HCT116 (cell line): ENCODE results near the gene NKTR. TPM values are rescaled to one million over a fixed set of nuclear protein-coding genes. Genes with fewer than 3 reads are reported as not detected.

Source experiments
- ATAC-seq: fragments of 200-7000 bp; cut with Tn5 transposase; 2 replicates; pipeline ENCODE4 v1.9.1; 2020; ENCODE audit warnings: mild to moderate bottlenecking, moderate library complexity
- BruUV-seq: library from RNA; stranded (reverse); fragments of 400-500 nt; replicated peaks from 2 replicates; lab custom pipeline; 2021; lab: Mats Ljungman, UMichigan
- CTCF ChIA-PET: fragments of 300-600 bp; sonication (Branson Sonifier 250); formaldehyde crosslinking; loops from one replicate; lab custom pipeline; 2021; ENCODE audit warnings: antibody characterized with exemption; lab: Charles Lee
- POLR2A ChIA-PET: fragments of 300-600, 350-600 bp; sonication (Branson Sonifier 250); formaldehyde crosslinking; loops from one replicate; lab custom pipeline; 2021; ENCODE audit warnings: antibody characterized with exemption; lab: Charles Lee
- RAD21 ChIA-PET, 2 experiments: fragments of 300-600 bp; sonication (Branson Sonifier 250); formaldehyde crosslinking; loops; one replicate each; lab custom pipeline; 2023; ENCODE audit warnings: low total read pairs in 2 of 2; ENCODE audit not compliant: uncharacterized antibody in 2 of 2, unreplicated experiment in 2 of 2, low non-redundant PET in 1 of 2; lab: Charles Lee
- DNase-seq: peaks from one replicate; pipeline ENCODE4 v3.0.0-alpha.2; 2010; ENCODE audit warnings: low read depth, low spot score
- H2AFZ ChIP-seq: fragments of 200-600 bp; shearing (Covaris generic), sonication (generic); 2 replicates; pipeline ENCODE4 v1.6.1; 2017; ENCODE audit warnings: low read depth, mixed run types, mixed read lengths, antibody characterized with exemption, low read length; ENCODE audit not compliant: poor library complexity, severe bottlenecking
- H3K27ac ChIP-seq: 2 replicates; pipeline ENCODE4 v1.5.1; 2012; ENCODE audit warnings: low read depth, low read length
- H3K27me3 ChIP-seq: fragments of 200-600 bp; sonication (generic); 2 replicates; pipeline ENCODE4 v1.6.1; 2016; ENCODE audit warnings: mixed run types, low read length, mixed read lengths; ENCODE audit not compliant: insufficient read depth
- H3K36me3 ChIP-seq, 2 experiments: fragments of 200-500 bp in 1 of 2; fragments of 200-600 bp in 1 of 2; sonication (Bioruptor generic) in 1 of 2; sonication (generic) in 1 of 2; 2 replicates each; pipeline versions ENCODE4 v1.5.1 to v1.6.1; 2014 to 2016; ENCODE audit warnings: low read length in 2 of 2, inconsistent platforms in 1 of 2, mixed read lengths in 1 of 2, mixed run types in 1 of 2; ENCODE audit not compliant: insufficient read depth in 2 of 2, control insufficient read depth in 1 of 2
- H3K4me1 ChIP-seq, 2 experiments: fragments of 200-600 bp in 1 of 2; sonication (generic) in 1 of 2; 2 replicates each; pipeline versions ENCODE4 v1.5.1 to v1.6.1; 2012 to 2017; ENCODE audit warnings: low read length in 2 of 2, inconsistent platforms in 1 of 2, mild to moderate bottlenecking in 1 of 2, mixed read lengths in 1 of 2, mixed run types in 1 of 2, moderate library complexity in 1 of 2; ENCODE audit not compliant: insufficient read depth in 2 of 2, control insufficient read depth in 1 of 2
- H3K4me2 ChIP-seq: fragments of 200-600 bp; sonication (generic); 2 replicates; pipeline ENCODE4 v1.6.1; 2017; ENCODE audit warnings: mixed run types, low read length, mixed read lengths
- H3K4me3 ChIP-seq, 2 experiments: fragments of 200-600 bp in 1 of 2; sonication (generic) in 1 of 2; replicated peaks in 1 of 2; 2 replicates each; pipeline ENCODE4 v1.5.1; 2011 to 2016; ENCODE audit warnings: low read length in 2 of 2, control low read depth in 1 of 2, low read depth in 1 of 2, mild to moderate bottlenecking in 1 of 2, mixed read lengths in 1 of 2, mixed run types in 1 of 2
- H3K79me2 ChIP-seq: fragments of 200-600 bp; sonication (generic); 2 replicates; pipeline ENCODE4 v1.6.1; 2017; ENCODE audit warnings: mild to moderate bottlenecking, mixed run types, low read length, moderate library complexity, mixed read lengths; ENCODE audit not compliant: insufficient read depth
- H3K9ac ChIP-seq: fragments of 200-600 bp; sonication (generic); 2 replicates; pipeline ENCODE4 v1.6.1; 2016; ENCODE audit warnings: low read length, mixed read lengths
- H3K9me2 ChIP-seq: fragments of 200-600 bp; sonication (generic), shearing (Covaris generic); 2 replicates; pipeline ENCODE4 v1.6.1; 2017; ENCODE audit warnings: mixed run types, mild to moderate bottlenecking, moderate library complexity; ENCODE audit not compliant: insufficient read depth
- H3K9me3 ChIP-seq, 2 experiments: fragments of 200-500 bp in 1 of 2; fragments of 200-600 bp in 1 of 2; sonication (Bioruptor generic) in 1 of 2; sonication (generic) in 1 of 2; 2 replicates each; pipeline ENCODE4 v1.6.1; 2014 to 2017; ENCODE audit warnings: low read length in 2 of 2, mixed read lengths in 2 of 2, inconsistent platforms in 1 of 2, low read depth in 1 of 2, mild to moderate bottlenecking in 1 of 2, mixed run types in 1 of 2, moderate library complexity in 1 of 2; ENCODE audit not compliant: control insufficient read depth in 1 of 2, insufficient read depth in 1 of 2
- H4K20me1 ChIP-seq: fragments of 200-600 bp; sonication (generic), shearing (Covaris generic); 2 replicates; pipeline ENCODE4 v1.6.1; 2017; ENCODE audit warnings: mixed run types, mild to moderate bottlenecking, moderate library complexity; ENCODE audit not compliant: insufficient read depth
- CEBPB ChIP-seq: IDR thresholded peaks from 2 replicates; pipeline ENCODE4 v1.6.1; 2012; ENCODE audit warnings: low read depth
- EZH2 ChIP-seq: fragments of 200-600 bp; sonication (generic); IDR thresholded peaks from 2 replicates; pipeline ENCODE4 v1.6.1; 2017; ENCODE audit warnings: antibody characterized with exemption, mixed run types
- EZH2phosphoT487 ChIP-seq: fragments of 200-600 bp; IDR thresholded peaks from 2 replicates; pipeline ENCODE4 v1.6.1; 2018; ENCODE audit warnings: antibody characterized with exemption, borderline replicate concordance
- POLR2A ChIP-seq: IDR thresholded peaks from 2 replicates; pipeline ENCODE4 v1.7.0; 2011; ENCODE audit warnings: borderline replicate concordance; ENCODE audit not compliant: insufficient read depth, insufficient read length; ENCODE audit errors: extremely low read depth
- RAD21 ChIP-seq: IDR thresholded peaks from 2 replicates; pipeline ENCODE4 v1.6.1; 2012; ENCODE audit warnings: low read depth, mild to moderate bottlenecking
- SP1 ChIP-seq: IDR thresholded peaks from 2 replicates; pipeline ENCODE4 v1.6.1; 2012; ENCODE audit warnings: low read depth
- TCF7L2 ChIP-seq: IDR thresholded peaks from 2 replicates; pipeline ENCODE4 v1.7.0; 2011; ENCODE audit warnings: borderline replicate concordance, inconsistent platforms; ENCODE audit not compliant: insufficient read depth, insufficient read length; ENCODE audit errors: extremely low read depth
- YY1 ChIP-seq: IDR thresholded peaks from 2 replicates; pipeline ENCODE4 v1.6.1; 2011; ENCODE audit warnings: low read length, low read depth, moderate library complexity, mild to moderate bottlenecking; ENCODE audit not compliant: insufficient replicate concordance; ENCODE audit errors: extremely low read depth
- intact Hi-C: fragments of 100-400 bp; cut with micrococcal nuclease; formaldehyde crosslinking; loops from 2 replicates; pipeline ENCODE4 v1.10.0; 2022
- total RNA-seq: library from RNA; stranded (reverse); gene quantifications from one replicate; pipeline ENCODE4 v1.2.1, GENCODE V29; 2021; ENCODE audit not compliant: unreplicated experiment
- TF ChIP-seq, protein P1 (sequence below): IDR thresholded peaks from 2 replicates; pipeline ENCODE4 v1.6.1; 2011; ENCODE audit warnings: mild to moderate bottlenecking, low read length, moderate library complexity; ENCODE audit not compliant: insufficient replicate concordance; ENCODE audit errors: extremely low read depth
- TF ChIP-seq, protein P2 (sequence below), 3 experiments: fragments of 200-600 bp in 1 of 3; sonication (generic) in 1 of 3; IDR thresholded peaks in 2 of 3; conservative IDR thresholded peaks in 1 of 3; 2 replicates each; pipeline ENCODE4 v1.5.1; 2012 to 2017; ENCODE audit warnings: low read depth in 2 of 3, low read length in 2 of 3, antibody characterized with exemption in 1 of 3, borderline replicate concordance in 1 of 3, control low read depth in 1 of 3, mild to moderate bottlenecking in 1 of 3, mixed read lengths in 1 of 3, mixed run types in 1 of 3, moderate library complexity in 1 of 3; ENCODE audit not compliant: insufficient read depth in 1 of 3

NKTR gene
- total RNA-seq, 1 experiment from 2014 or later = 59.7 TPM

DNA sequence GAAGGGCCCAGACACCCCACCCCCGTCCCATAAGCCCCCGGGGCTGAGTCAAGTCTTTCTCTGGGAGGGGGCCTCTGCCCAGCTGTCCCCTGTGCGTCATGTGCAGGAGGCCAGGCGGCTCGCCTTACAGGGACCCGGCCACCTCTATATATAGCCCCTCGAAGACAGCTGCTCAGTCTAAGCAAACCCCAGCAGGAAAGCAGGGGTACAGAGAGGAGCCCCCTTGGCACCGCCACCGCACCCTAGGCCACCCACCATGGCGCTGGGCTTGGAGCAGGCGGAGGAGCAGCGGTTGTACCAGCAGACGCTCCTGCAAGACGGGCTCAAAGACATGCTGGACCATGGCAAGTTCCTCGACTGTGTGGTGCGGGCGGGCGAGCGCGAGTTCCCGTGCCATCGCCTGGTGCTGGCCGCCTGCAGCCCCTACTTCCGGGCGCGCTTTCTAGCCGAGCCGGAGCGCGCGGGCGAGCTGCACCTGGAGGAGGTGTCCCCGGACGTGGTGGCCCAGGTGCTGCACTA is 84.9 kb downstream of the NKTR start, which contains the start of gene KLHL40:
TSS of gene KLHL40 (plus strand) at position 175 of the 519 bp plus-strand sequence. CDS start at position 257, 82 bp downstream.
- Histone ChIP-seq H3K9me2 (no peaks in the 10 kb centered on the region), H3K27me3 (no peaks in the 10 kb centered on the region), H3K4me3 (peak within 1 kb of the TSS in 1 of 2 experiments; percentile 39; a peak in 1 of 4 replicates), H3K4me1 (peaks cover 3 to 23% of the 10 kb centered on the region in 2 experiments; a peak in 3 of 4 replicates), H2AFZ (no peak within 1 kb of the TSS), H3K27ac (no peak within 1 kb of the TSS), H3K9ac (no peak within 1 kb of the TSS), H3K9me3 (no peaks in the 10 kb centered on the region), H3K79me2 (no peaks in the 10 kb centered on the region), H3K36me3 (no peaks in the 10 kb centered on the region), H3K4me2 (peak within 1 kb of the TSS; percentile 73), H4K20me1 (no peaks in the 10 kb centered on the region)
- DNase-seq (no peak), ATAC-seq (no peak)
- RAD21 ChIA-PET = no interaction called here
- CTCF ChIA-PET = no interaction called here
- POLR2A ChIA-PET = no interaction called here
- BruUV-seq = no TSS peak
- intact Hi-C loops = no loop called here
- TF ChIP-seq SP1 (no peak), CEBPB (no peak)
- TF ChIP-seq, protein P1, sequence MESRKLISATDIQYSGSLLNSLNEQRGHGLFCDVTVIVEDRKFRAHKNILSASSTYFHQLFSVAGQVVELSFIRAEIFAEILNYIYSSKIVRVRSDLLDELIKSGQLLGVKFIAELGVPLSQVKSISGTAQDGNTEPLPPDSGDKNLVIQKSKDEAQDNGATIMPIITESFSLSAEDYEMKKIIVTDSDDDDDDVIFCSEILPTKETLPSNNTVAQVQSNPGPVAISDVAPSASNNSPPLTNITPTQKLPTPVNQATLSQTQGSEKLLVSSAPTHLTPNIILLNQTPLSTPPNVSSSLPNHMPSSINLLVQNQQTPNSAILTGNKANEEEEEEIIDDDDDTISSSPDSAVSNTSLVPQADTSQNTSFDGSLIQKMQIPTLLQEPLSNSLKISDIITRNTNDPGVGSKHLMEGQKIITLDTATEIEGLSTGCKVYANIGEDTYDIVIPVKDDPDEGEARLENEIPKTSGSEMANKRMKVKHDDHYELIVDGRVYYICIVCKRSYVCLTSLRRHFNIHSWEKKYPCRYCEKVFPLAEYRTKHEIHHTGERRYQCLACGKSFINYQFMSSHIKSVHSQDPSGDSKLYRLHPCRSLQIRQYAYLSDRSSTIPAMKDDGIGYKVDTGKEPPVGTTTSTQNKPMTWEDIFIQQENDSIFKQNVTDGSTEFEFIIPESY = no peak

DNA sequence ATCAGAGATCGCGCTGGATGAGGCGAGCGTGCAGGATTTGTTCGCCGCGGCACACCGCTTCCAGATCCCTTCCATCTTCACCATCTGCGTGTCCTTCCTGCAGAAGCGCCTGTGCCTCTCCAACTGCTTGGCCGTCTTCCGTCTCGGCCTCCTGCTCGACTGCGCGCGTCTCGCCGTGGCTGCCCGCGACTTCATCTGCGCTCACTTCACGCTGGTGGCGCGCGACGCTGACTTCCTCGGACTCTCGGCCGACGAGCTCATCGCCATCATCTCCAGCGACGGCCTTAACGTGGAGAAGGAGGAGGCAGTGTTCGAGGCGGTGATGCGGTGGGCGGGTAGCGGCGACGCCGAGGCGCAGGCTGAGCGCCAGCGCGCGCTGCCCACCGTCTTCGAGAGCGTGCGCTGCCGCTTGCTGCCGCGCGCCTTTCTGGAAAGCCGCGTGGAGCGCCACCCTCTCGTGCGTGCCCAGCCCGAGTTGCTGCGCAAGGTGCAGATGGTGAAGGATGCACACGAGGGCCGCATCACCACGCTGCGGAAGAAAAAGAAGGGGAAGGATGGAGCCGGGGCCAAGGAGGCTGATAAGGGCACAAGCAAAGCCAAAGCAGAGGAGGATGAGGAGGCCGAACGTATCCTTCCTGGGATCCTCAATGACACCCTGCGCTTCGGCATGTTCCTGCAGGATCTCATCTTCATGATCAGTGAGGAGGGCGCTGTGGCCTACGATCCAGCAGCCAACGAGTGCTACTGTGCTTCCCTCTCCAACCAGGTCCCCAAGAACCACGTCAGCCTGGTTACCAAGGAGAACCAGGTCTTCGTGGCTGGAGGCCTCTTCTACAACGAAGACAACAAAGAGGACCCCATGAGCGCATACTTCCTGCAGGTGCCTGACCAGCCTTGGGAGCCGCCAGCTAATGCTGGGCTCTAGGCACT is 85.7 kb downstream of the NKTR start:
- no TSS peak for BruUV-seq
- Histone ChIP-seq H3K4me2 (no peak overlapping the region), H3K9me3 (no peaks in the 10 kb centered on the region), H2AFZ (no peak overlapping the region), H3K27ac (no peak overlapping the region), H3K27me3 (no peaks in the 10 kb centered on the region), H3K4me3 (no peak overlapping the region), H3K36me3 (no peaks in the 10 kb centered on the region), H3K79me2 (no peaks in the 10 kb centered on the region), H3K4me1 (peaks cover 3 to 23% of the 10 kb centered on the region in 2 experiments; a peak in 3 of 4 replicates), H4K20me1 (no peaks in the 10 kb centered on the region), H3K9me2 (no peaks in the 10 kb centered on the region), H3K9ac (no peak overlapping the region)
- RAD21 ChIA-PET = no interaction called here
- intact Hi-C loops = no loop called here
- CTCF ChIA-PET = no interaction called here
- DNase-seq (no peak), ATAC-seq (no peak)
- POLR2A ChIA-PET = no interaction called here
- TF ChIP-seq POLR2A (no peak), RAD21 (no peak), TCF7L2 (no peak), EZH2 (no peak), YY1 (no peak), EZH2phosphoT487 (no peak), CEBPB (no peak)
- TF ChIP-seq, protein P2, sequence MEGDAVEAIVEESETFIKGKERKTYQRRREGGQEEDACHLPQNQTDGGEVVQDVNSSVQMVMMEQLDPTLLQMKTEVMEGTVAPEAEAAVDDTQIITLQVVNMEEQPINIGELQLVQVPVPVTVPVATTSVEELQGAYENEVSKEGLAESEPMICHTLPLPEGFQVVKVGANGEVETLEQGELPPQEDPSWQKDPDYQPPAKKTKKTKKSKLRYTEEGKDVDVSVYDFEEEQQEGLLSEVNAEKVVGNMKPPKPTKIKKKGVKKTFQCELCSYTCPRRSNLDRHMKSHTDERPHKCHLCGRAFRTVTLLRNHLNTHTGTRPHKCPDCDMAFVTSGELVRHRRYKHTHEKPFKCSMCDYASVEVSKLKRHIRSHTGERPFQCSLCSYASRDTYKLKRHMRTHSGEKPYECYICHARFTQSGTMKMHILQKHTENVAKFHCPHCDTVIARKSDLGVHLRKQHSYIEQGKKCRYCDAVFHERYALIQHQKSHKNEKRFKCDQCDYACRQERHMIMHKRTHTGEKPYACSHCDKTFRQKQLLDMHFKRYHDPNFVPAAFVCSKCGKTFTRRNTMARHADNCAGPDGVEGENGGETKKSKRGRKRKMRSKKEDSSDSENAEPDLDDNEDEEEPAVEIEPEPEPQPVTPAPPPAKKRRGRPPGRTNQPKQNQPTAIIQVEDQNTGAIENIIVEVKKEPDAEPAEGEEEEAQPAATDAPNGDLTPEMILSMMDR (IDR thresholded peaks at IDR 0.05 in 2 of 3, conservative IDR thresholded peaks at IDR 0.05 in 1 of 3; ENCODE audit: borderline replicate concordance in 1 of 3, insufficient read depth in 1 of 3, low read depth in 2 of 3, low read length in 2 of 3) = no peak
